ENCODE results near the gene KCNQ1OT1. TPM values are rescaled to one million over a fixed set of nuclear protein-coding genes. Genes with fewer than 3 reads are reported as not detected.

KCNQ1OT1 gene
- total RNA-seq, 1 experiment from 2014 or later, result 1.2 TPM

DNA sequence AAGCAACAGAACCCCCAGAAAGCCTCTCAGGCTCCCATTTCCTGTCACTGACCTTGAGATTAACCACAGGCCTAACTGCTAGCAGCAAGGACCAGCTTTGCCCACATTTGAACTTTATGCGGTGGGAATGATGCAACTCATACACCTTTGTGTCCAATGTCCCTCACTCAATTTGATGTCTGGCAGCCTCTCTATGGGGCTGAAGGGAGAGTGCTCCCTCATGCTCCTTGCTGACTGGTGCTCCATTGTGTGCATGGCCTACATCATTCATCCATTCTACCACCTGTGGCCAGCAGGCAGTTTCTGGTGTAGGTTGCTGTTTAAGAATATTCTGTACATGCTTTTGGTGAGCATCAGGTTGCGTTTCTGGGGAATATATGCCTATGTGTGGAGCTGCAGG is 31.9 kb downstream of the KCNQ1OT1 start:
- no peak overlapping the region for H2BK5ac ChIP-seq (ENCODE audit: insufficient read length, low read length)
- no peak overlapping the region for H3K9ac ChIP-seq (ENCODE audit: extremely low read depth, insufficient read length, low read length)
- no peak overlapping the region for H4K5ac ChIP-seq (ENCODE audit: insufficient read length, low read depth, low read length)
- no peak overlapping the region for H2BK15ac ChIP-seq (ENCODE audit: low read depth, low read length)
- no peak overlapping the region for H3K18ac ChIP-seq (ENCODE audit: insufficient read length, low read depth, low read length)
- H3K27ac ChIP-seq (ENCODE audit: insufficient read length, low read depth, low read length), result no peak overlapping the region
- no peak overlapping the region for H4K91ac ChIP-seq (ENCODE audit: insufficient read length, low read depth, low read length)
- H3K56ac ChIP-seq (ENCODE audit: insufficient read length, low read depth, low read length), result no peak overlapping the region
- H2AFZ ChIP-seq (ENCODE audit: low read length), result no peak overlapping the region
- H3K27ac Mint-ChIP-seq, result no peak overlapping the region
- no peaks in the 10 kb centered on the region for H3K79me1 ChIP-seq (ENCODE audit: insufficient read depth, low read depth, low read length, poor library complexity, severe bottlenecking)
- no peak overlapping the region for H3K23ac ChIP-seq (ENCODE audit: insufficient read length, low read depth, low read length)
- H3K36me3 Mint-ChIP-seq (ENCODE audit: insufficient read depth in 1 of 3, low read depth in 3 of 3), result peaks cover 10 to 26% (median 15%) of the 10 kb centered on the region in 3 experiments; a peak in 6 of 7 replicates
- H4K20me1 ChIP-seq (ENCODE audit: control insufficient read depth, insufficient read depth, insufficient read length), result peaks cover 2% of the 10 kb centered on the region
- WGBS (ENCODE audit: extremely low coverage, insufficient read length, low lambda C conversion rate), result no CpG with 5 or more reads among the region's 2 CpGs
- H3K4me3 Mint-ChIP-seq, result no peak overlapping the region
- H3K14ac ChIP-seq (ENCODE audit: insufficient read depth, low read length), result no peak overlapping the region
- TF ChIP-seq, protein P1, sequence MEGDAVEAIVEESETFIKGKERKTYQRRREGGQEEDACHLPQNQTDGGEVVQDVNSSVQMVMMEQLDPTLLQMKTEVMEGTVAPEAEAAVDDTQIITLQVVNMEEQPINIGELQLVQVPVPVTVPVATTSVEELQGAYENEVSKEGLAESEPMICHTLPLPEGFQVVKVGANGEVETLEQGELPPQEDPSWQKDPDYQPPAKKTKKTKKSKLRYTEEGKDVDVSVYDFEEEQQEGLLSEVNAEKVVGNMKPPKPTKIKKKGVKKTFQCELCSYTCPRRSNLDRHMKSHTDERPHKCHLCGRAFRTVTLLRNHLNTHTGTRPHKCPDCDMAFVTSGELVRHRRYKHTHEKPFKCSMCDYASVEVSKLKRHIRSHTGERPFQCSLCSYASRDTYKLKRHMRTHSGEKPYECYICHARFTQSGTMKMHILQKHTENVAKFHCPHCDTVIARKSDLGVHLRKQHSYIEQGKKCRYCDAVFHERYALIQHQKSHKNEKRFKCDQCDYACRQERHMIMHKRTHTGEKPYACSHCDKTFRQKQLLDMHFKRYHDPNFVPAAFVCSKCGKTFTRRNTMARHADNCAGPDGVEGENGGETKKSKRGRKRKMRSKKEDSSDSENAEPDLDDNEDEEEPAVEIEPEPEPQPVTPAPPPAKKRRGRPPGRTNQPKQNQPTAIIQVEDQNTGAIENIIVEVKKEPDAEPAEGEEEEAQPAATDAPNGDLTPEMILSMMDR (conservative IDR thresholded peaks at IDR 0.05), result no peak
- no peak overlapping the region for H2BK120ac ChIP-seq (ENCODE audit: low read depth, low read length, poor library complexity, severe bottlenecking)
- H3K4me1 Mint-ChIP-seq, result 0 out of 4 replicates have a peak, but pooled peaks cover 0 to 3% of the 10 kb centered on the region in 2 experiments
- no peaks in the 10 kb centered on the region for H3K9me3 ChIP-seq (ENCODE audit: control insufficient read depth, low read depth, low read length)
- H3T11ph ChIP-seq (ENCODE audit: low read length), result no peak overlapping the region
- H3K4me2 ChIP-seq (ENCODE audit: insufficient read depth, insufficient read length, low read length), result no peak overlapping the region
- H3K23me2 ChIP-seq (ENCODE audit: insufficient read length, low read depth, low read length, poor library complexity, severe bottlenecking), result no peaks in the 10 kb centered on the region
- no peak for DNase-seq
- H2BK12ac ChIP-seq (ENCODE audit: insufficient read length, low read depth, low read length), result no peak overlapping the region
- no peaks in the 10 kb centered on the region for H3K27me3 ChIP-seq (ENCODE audit: insufficient read depth, low read length)
- H2AK5ac ChIP-seq (ENCODE audit: insufficient read length, low read length), result no peak overlapping the region
- peaks cover 5 to 10% of the 10 kb centered on the region in 2 experiments; a peak in 4 of 5 replicates for H3K9me3 Mint-ChIP-seq
- no peak overlapping the region for H3K4ac ChIP-seq (ENCODE audit: low read depth, low read length)
- H3K27me3 Mint-ChIP-seq (ENCODE audit: low read depth), result peaks cover 38% of the 10 kb centered on the region
- H4K8ac ChIP-seq (replicated peaks; ENCODE audit: insufficient read length, low read depth, low read length), result no peak overlapping the region
- no peaks in the 10 kb centered on the region for H3K4me1 ChIP-seq (ENCODE audit: insufficient read depth, low read length)
- no peak overlapping the region for H2BK20ac ChIP-seq (ENCODE audit: low read depth, low read length, poor library complexity, severe bottlenecking)
- no peaks in the 10 kb centered on the region for H3K79me2 ChIP-seq (ENCODE audit: insufficient read depth, low read length)
